AG09309 (cell line): ENCODE results near the gene MKI67.

Source experiments
- DNase-seq: peaks from one replicate; pipeline ENCODE4 v3.0.0-alpha.2; 2010; ENCODE audit warnings: low read depth
- H3K4me3 ChIP-seq: 2 replicates; pipeline ENCODE4 v1.5.1; 2011; ENCODE audit warnings: mild to moderate bottlenecking, low read depth, low read length, moderate library complexity; ENCODE audit not compliant: control insufficient read depth
- CTCF ChIP-seq: IDR thresholded peaks from 2 replicates; pipeline ENCODE4 v1.5.1; 2011; ENCODE audit warnings: mild to moderate bottlenecking, low read depth, low read length, inconsistent platforms; ENCODE audit not compliant: insufficient read depth, control insufficient read depth; ENCODE audit errors: missing control alignments

Gene MKI67

GRCh38 chr10:128086003-128086863, 40.0 kb downstream of the MKI67 start:
- DNase-seq, result no peak
- no peak for TF ChIP-seq CTCF
- no peak overlapping the region for H3K4me3 ChIP-seq

GRCh38 chr10:128084991-128085390, 41.2 kb downstream of the MKI67 start:
- TF ChIP-seq CTCF, result no peak
- DNase-seq, result no peak
- no peak overlapping the region for H3K4me3 ChIP-seq

GRCh38 chr10:128084364-128084763, 41.9 kb downstream of the MKI67 start:
- no peak for TF ChIP-seq CTCF
- no peak for DNase-seq
- no peak overlapping the region for H3K4me3 ChIP-seq

GRCh38 chr10:128083191-128083895, 42.9 kb downstream of the MKI67 start:
- no peak for TF ChIP-seq CTCF
- DNase-seq, result no peak
- no peak overlapping the region for H3K4me3 ChIP-seq

GRCh38 chr10:128081720-128082119, 44.5 kb downstream of the MKI67 start:
- no peak overlapping the region for H3K4me3 ChIP-seq
- DNase-seq, result no peak
- TF ChIP-seq CTCF, result no peak

- no peak overlapping the region for H3K4me3 ChIP-seq
- TF ChIP-seq CTCF, result no peak
- no peak for DNase-seq
Measured at GRCh38 chr10:128081222-128081621, 45.0 kb downstream of the MKI67 start.
